Transverse colon (tissue), 4 donors: Measurements from ENCODE around the gene MXRA8.

ENCODE experiments used
- EP300 ChIP-seq: sonication (generic); formaldehyde crosslinking; IDR thresholded peaks from one replicate; pipeline ENCODE4 v1.6.1; 2017; ENCODE audit warnings: antibody characterized with exemption, low read depth
- POLR2A ChIP-seq: fragments of 450-650 bp; IDR thresholded peaks from one replicate; pipeline ENCODE4 v1.6.1; 2016; ENCODE audit warnings: antibody characterized with exemption, mild to moderate bottlenecking, moderate library complexity
- POLR2AphosphoS5 ChIP-seq, 3 donors: sonication (generic); formaldehyde crosslinking; IDR thresholded peaks; one replicate each; pipeline ENCODE4 v1.6.1; 2016; ENCODE audit warnings: antibody characterized with exemption in 3 of 3
- TF ChIP-seq, protein P1 (sequence below), 5 experiments: fragments of 200-600 bp in 3 of 5; fragments of 450-650 bp in 2 of 5; sonication (generic) in 3 of 5; IDR thresholded peaks; 1 replicate in 2 of 5; 2 replicates in 3 of 5; pipeline ENCODE4 v1.5.1; 2016 to 2017; ENCODE audit warnings: antibody characterized with exemption in 5 of 5, inconsistent platforms in 3 of 5, mild to moderate bottlenecking in 2 of 5, moderate library complexity in 1 of 5

DNA sequence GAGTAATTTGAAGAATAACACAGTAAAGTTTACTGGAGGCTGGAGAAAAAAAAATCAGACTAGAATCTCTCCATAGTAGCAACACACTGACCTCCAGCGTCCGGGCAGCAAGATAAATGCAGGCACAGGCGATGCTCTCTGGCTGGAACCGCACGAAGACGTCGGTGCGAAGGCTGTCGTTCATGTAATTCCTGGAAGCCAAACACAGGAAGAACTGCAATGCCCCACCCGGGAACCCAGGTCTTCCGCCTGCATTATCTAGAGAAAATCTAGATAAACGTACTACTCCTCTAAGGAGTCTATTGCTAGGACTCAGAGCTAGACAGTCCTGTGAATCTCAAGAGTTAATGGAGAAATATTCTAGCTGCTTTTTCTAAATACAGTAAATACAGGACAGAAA lies 32.3 kb upstream of the MXRA8 start:
- TF ChIP-seq, protein P1, sequence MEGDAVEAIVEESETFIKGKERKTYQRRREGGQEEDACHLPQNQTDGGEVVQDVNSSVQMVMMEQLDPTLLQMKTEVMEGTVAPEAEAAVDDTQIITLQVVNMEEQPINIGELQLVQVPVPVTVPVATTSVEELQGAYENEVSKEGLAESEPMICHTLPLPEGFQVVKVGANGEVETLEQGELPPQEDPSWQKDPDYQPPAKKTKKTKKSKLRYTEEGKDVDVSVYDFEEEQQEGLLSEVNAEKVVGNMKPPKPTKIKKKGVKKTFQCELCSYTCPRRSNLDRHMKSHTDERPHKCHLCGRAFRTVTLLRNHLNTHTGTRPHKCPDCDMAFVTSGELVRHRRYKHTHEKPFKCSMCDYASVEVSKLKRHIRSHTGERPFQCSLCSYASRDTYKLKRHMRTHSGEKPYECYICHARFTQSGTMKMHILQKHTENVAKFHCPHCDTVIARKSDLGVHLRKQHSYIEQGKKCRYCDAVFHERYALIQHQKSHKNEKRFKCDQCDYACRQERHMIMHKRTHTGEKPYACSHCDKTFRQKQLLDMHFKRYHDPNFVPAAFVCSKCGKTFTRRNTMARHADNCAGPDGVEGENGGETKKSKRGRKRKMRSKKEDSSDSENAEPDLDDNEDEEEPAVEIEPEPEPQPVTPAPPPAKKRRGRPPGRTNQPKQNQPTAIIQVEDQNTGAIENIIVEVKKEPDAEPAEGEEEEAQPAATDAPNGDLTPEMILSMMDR (IDR thresholded peaks at IDR 0.05): no peak
- no peak for TF ChIP-seq POLR2A
- TF ChIP-seq EP300: no peak
- no peak for TF ChIP-seq POLR2AphosphoS5 (IDR thresholded peaks at IDR 0.05)
